Fibroblast of lung (primary cell): ENCODE measurements around the gene OTOP2.

Experiments used
- EZH2 ChIP-seq: IDR thresholded peaks from 2 replicates; pipeline ENCODE4 v1.5.1; 2012; ENCODE audit warnings: low read length, control low read depth, mild to moderate bottlenecking; ENCODE audit errors: missing control alignments
- TF ChIP-seq, protein P1 (sequence below), 2 donors: IDR thresholded peaks in 1 of 2; conservative IDR thresholded peaks in 1 of 2; 1 replicate in 1 of 2; 2 replicates in 1 of 2; pipeline ENCODE4 v1.5.1; 2011 to 2012; ENCODE audit warnings: low read length in 2 of 2, control low read depth in 1 of 2, inconsistent platforms in 1 of 2, low read depth in 1 of 2, mild to moderate bottlenecking in 1 of 2

- no peak for TF ChIP-seq EZH2
- TF ChIP-seq, protein P1, sequence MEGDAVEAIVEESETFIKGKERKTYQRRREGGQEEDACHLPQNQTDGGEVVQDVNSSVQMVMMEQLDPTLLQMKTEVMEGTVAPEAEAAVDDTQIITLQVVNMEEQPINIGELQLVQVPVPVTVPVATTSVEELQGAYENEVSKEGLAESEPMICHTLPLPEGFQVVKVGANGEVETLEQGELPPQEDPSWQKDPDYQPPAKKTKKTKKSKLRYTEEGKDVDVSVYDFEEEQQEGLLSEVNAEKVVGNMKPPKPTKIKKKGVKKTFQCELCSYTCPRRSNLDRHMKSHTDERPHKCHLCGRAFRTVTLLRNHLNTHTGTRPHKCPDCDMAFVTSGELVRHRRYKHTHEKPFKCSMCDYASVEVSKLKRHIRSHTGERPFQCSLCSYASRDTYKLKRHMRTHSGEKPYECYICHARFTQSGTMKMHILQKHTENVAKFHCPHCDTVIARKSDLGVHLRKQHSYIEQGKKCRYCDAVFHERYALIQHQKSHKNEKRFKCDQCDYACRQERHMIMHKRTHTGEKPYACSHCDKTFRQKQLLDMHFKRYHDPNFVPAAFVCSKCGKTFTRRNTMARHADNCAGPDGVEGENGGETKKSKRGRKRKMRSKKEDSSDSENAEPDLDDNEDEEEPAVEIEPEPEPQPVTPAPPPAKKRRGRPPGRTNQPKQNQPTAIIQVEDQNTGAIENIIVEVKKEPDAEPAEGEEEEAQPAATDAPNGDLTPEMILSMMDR (conservative IDR thresholded peaks at IDR 0.05 in 1 of 2, IDR thresholded peaks at IDR 0.05 in 1 of 2; ENCODE audit: low read depth in 1 of 2, low read length in 2 of 2), result no peak
These were observed 30.0 kb downstream of the OTOP2 start for GRCh38 chr17:74954115-74954514.
